HG03139 (cell line): ENCODE data around the gene PKP4.
"Not testable (repeated sequence)": the region's sequence is repeated elsewhere in the genome, so short reads cannot be mapped to it uniquely, and the experiment has no call there.

ENCODE experiments used
- ATAC-seq: cut with Tn5 transposase; IDR thresholded peaks from one replicate; pipeline ENCODE4 v1.9.1; 2021; ENCODE audit not compliant: unreplicated experiment

The PKP4 gene, protein sequence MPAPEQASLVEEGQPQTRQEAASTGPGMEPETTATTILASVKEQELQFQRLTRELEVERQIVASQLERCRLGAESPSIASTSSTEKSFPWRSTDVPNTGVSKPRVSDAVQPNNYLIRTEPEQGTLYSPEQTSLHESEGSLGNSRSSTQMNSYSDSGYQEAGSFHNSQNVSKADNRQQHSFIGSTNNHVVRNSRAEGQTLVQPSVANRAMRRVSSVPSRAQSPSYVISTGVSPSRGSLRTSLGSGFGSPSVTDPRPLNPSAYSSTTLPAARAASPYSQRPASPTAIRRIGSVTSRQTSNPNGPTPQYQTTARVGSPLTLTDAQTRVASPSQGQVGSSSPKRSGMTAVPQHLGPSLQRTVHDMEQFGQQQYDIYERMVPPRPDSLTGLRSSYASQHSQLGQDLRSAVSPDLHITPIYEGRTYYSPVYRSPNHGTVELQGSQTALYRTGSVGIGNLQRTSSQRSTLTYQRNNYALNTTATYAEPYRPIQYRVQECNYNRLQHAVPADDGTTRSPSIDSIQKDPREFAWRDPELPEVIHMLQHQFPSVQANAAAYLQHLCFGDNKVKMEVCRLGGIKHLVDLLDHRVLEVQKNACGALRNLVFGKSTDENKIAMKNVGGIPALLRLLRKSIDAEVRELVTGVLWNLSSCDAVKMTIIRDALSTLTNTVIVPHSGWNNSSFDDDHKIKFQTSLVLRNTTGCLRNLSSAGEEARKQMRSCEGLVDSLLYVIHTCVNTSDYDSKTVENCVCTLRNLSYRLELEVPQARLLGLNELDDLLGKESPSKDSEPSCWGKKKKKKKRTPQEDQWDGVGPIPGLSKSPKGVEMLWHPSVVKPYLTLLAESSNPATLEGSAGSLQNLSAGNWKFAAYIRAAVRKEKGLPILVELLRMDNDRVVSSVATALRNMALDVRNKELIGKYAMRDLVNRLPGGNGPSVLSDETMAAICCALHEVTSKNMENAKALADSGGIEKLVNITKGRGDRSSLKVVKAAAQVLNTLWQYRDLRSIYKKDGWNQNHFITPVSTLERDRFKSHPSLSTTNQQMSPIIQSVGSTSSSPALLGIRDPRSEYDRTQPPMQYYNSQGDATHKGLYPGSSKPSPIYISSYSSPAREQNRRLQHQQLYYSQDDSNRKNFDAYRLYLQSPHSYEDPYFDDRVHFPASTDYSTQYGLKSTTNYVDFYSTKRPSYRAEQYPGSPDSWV

GRCh38 chr2:158456309-158457066 lies at the start of gene PKP4, which contains the start of gene CCDC148:
Gene PKP4, plus strand, starts transcription at chr2:158456952. Its CDS starts 76,233 bp downstream, at chr2:158533185.
Gene CCDC148, minus strand, starts transcription at chr2:158456753. Its CDS starts 314 bp downstream, at chr2:158456439.
- peak; percentile 94 for ATAC-seq

- ATAC-seq, result no peak
These were observed 49.7 kb upstream of the PKP4 start for GRCh38 chr2:158407031-158407430.

- no peak for ATAC-seq
These were observed 46.6 kb upstream of the PKP4 start for GRCh38 chr2:158410132-158410531.

DNA sequence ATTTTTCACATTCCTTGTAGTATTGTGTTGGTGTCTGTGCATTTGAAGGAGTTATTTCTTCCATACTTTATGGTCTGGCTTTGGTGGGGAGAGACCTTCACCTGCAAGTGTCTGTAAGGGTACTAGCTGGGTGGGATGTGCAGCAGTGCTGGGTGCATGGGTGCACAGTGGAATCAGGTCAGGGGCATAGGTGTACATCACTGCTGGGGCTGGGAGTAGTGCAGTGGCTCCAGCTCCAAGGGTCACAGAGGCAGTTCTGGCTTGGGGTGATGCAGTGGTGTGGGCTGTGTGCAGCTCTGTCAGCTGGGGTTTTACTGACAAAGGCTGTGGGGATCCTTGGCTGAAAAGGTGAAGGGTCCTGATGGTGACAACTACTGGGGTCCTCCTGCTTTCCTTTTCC lies 45.0 kb upstream of the PKP4 start:
- no peak for ATAC-seq

- ATAC-seq, result no peak
These were observed 44.5 kb upstream of the PKP4 start for GRCh38 chr2:158412206-158412605.

- ATAC-seq, result no peak
These were observed 43.2 kb upstream of the PKP4 start for GRCh38 chr2:158413581-158413980.

DNA sequence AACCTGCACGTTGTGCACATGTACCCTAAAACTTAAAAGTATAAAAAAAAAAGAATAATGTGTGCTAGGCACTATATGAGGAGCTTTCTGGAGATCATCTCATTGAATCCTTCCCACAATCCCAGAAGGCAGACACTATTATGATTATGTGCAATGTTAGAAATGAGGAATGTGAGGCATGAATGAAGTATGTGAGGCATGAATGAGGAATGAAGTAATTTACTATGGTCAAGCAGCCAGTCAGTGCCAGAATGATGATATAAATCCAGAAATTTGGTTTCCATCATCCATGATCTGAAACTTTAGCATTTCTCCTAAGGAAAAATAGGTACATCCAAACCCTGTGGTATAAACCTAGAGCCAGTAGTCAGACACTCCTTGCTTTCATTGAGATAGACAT lies 42.2 kb upstream of the PKP4 start:
- no peak for ATAC-seq

DNA sequence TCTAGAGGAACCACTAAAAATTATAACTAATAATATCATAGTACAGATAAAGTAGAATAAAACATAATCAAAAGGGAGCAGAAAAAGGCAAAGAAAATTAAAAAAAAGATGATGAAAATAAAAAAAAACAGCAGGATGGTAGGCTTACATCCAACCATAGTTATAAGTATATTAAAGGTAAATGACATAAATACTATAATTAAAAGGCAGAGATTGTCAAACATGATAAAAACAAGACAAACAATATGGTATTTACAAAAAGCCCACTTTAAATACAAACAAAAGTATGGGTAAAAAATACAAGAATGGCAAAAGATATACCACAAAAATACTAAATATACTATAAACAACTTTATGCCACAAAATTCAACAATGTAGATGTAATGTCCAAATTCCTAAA lies 24.6 kb upstream of the PKP4 start:
- no peak for ATAC-seq

DNA sequence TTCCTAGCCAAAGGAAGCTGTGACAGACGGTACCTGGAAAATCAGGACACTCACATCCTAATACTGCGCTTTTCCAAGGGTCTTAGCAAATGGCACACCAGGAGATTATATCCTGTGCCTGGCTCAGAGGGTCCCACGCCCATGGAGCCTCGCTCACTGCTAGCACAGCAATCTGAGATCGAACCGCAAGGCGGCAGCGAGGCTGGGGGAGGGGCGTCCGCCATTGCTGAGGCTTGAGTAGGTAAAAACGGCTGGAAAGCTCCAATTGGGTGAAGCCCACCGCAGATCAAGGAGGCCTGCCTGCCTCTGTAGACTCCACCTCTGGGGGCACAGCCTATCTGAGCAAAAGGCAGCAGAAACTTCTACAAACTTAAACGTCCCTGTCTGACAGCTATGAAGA lies 23.0 kb upstream of the PKP4 start:
- ATAC-seq, result not testable (repeated sequence)

DNA sequence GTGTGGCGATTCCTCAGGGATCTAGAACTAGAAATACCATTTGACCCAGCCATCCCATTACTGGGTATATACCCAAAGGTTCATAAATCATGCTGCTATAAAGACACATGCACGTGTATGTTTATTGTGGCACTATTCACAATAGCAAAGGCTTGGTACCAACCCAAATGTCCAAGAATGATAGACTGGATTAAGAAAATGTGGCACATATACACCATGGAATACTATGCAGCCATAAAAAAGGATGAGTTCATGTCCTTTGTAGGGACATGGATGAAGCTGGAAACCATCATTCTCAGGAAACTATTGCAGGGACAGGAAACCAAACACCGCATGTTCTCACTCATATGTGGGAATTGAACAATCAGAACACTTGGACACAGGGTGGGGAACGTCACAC lies 17.7 kb upstream of the PKP4 start:
- not testable (repeated sequence) for ATAC-seq

GRCh38 chr2:158443606-158444005 lies 13.1 kb upstream of the PKP4 start:
- no peak for ATAC-seq

DNA sequence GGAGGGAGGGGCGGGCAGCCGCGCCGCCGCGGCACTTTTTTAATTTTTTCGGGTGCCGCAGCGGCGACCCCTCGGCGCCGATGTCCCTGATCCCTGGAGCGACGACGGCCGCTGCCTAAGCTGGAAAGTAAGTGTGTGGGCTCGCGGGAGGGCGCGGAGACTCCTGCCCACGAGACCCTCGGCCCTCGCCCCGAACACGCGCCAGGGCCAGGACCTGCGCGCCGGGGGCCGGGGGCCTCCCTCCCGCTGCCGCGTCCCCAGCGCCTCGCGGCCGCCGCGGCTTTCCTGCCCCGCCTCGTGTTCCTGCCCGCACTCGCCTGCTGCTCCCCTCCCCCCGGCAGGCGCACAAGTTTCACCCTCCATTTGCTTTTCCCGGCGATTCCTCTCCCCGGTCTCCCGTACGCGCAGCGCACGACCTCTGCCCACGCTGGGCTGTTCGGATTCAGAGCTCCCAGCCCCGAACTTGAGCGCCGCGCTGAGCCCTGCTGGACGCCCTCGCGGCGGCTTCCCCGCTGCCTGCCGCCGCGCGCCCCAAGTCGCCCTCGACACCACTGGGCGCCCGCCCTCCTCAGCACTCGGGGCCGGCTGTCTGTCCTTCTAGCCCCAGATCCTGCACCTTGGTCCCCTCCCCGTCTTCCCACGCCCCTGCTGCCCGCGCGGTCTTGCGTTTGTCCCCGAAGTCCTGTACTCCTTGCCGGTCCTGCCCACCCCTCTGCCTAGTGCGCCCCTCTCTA lies 507 bp downstream of the PKP4 start:
- ATAC-seq, result peak; percentile 27

GRCh38 chr2:158457826-158458616 lies 1.3 kb downstream of the PKP4 start:
- peak; percentile 48 for ATAC-seq

DNA sequence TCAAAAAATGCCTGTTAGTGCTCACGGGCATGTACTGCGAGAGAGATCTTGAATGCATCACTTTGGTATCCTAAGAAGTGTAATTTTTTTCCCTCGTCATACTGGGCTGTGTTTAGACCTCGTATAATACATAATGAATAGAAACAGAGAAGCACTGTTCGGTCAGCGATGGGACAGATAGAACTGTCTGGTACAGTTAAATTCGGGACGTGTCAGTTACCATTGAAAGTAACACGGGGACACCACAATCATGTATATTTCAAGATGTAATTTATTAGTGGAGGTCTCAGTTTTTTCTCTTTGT lies 1.8 kb downstream of the PKP4 start:
- ATAC-seq, result no peak

- ATAC-seq, result no peak
These were observed 2.6 kb downstream of the PKP4 start for GRCh38 chr2:158459161-158460003.

DNA sequence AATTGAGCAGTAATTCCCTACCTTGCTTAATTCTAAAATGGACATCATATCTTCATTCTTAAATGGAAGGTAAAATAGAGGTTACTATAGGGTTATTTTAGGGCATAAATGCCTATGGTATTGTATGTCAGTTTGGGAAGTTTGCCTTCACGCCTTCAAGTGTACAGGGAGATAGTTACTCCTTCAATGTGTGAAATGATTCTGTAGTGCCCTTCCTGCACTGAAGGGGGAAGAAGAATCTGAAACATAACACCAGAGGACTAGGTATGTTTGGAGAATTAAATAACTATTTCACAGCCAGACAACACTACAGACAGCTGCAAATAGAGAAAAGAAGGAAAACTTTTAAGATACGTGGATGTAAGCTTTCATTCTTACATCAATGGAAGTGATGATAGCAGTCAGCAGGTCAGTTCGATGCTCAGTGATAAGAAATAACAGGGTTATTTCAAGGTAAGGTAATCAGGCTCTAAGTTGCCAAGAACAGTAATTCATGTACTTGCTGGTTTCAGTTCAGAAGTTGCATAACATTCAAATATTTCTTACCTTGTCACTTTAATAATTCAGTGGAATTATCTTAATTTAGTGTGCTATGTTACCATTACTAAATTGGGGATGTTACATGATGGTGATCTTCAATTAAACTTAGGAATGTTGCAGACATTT lies 4.0 kb downstream of the PKP4 start:
- no peak for ATAC-seq

DNA sequence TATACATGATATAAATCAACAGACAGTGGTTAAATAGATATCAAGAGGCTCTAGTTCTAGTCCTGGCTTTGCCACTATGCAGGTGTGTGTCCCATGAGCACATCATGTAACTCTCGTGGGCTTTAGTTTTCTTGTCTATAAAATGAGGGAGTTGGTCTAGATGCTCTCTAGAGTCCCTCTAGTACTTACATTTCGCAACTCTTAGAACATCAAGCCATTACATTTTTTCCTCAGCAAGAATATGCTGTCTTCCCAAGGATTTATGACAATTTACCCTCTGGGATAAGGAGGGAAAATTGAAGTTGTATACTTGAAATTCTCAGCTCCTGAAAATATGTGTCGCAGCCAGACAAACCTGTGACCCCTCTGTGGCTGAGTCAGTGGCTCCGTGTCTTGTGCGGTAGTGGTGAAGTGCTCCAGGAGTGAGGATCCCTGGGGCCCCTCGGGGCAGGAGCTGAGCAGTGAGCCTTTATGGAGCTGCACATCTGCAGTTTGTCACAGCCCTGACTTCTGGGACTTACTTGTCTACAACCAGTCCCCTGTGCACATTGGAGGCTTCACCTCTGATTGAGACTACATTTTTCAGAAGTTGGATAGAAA lies 6.8 kb downstream of the PKP4 start:
- ATAC-seq, result no peak
